H1 (cell line): Measurements from ENCODE around the gene GLI1. TPM values are rescaled to one million over a fixed set of nuclear protein-coding genes. Genes with fewer than 3 reads are reported as not detected.

Source experiments
- CTCF ChIA-PET: fragments of 300-600 bp; sonication (Branson Sonifier 250); formaldehyde crosslinking; loops from one replicate; lab custom pipeline; 2021; ENCODE audit not compliant: partially characterized antibody; lab: Charles Lee
- POLR2A ChIA-PET: fragments of 300-600 bp; sonication (Branson Sonifier 250); formaldehyde crosslinking; loops from one replicate; lab custom pipeline; 2021; ENCODE audit warnings: inconsistent platforms; ENCODE audit not compliant: partially characterized antibody; lab: Charles Lee
- DNase-seq, 2 experiments: peaks; one replicate each; pipeline versions ENCODE4 v3.0.0 to v3.0.0-alpha.2; 2010 to 2022; ENCODE audit warnings: low spot score in 2 of 2, low read depth in 1 of 2, mixed read lengths in 1 of 2
- FAIRE-seq: peaks from 2 replicates; lab custom pipeline; 2011; peaks lifted over from hg19 to GRCh38; lab: Jason Lieb, UNC
- H2AFZ ChIP-seq: 2 replicates; pipeline ENCODE4 v1.8.1; 2012; ENCODE audit warnings: low read length, inconsistent platforms
- H2AK5ac ChIP-seq: 2 replicates; pipeline ENCODE4 v1.6.1; 2013; ENCODE audit warnings: low read depth, low read length
- H2BK120ac ChIP-seq: replicated peaks from 2 replicates; pipeline ENCODE3; 2013; ENCODE audit warnings: low read depth, low read length, inconsistent platforms
- H2BK12ac ChIP-seq: 2 replicates; pipeline ENCODE4 v1.6.1; 2013; ENCODE audit warnings: low read depth, low read length
- H2BK15ac ChIP-seq: 2 replicates; pipeline ENCODE4 v1.6.1; 2013; ENCODE audit warnings: low read length
- H2BK20ac ChIP-seq: 2 replicates; pipeline ENCODE4 v1.6.1; 2013; ENCODE audit warnings: low read length
- H2BK5ac ChIP-seq: 2 replicates; pipeline ENCODE4 v1.6.1; 2013; ENCODE audit warnings: low read depth, low read length
- H3K14ac ChIP-seq: 2 replicates; pipeline ENCODE4 v1.6.1; 2013; ENCODE audit warnings: inconsistent platforms; ENCODE audit not compliant: insufficient read length
- H3K18ac ChIP-seq: 2 replicates; pipeline ENCODE4 v1.6.1; 2013; ENCODE audit warnings: low read length; ENCODE audit errors: extremely low read depth
- H3K23ac ChIP-seq: 2 replicates; pipeline ENCODE4 v1.6.1; 2013; ENCODE audit warnings: inconsistent platforms; ENCODE audit not compliant: insufficient read length
- H3K23me2 ChIP-seq: 2 replicates; pipeline ENCODE4 v1.6.1; 2013; ENCODE audit warnings: low read depth, low read length
- H3K27ac ChIP-seq: 2 replicates; pipeline ENCODE4 v1.6.1; 2011; ENCODE audit warnings: low read depth, low read length, inconsistent platforms
- H3K27me3 ChIP-seq, 4 experiments: replicated peaks in 1 of 4; 1 replicate in 1 of 4; 2 replicates in 3 of 4; pipeline versions ENCODE4 v1.6.1 to v1.8.1; 2011 to 2013; ENCODE audit warnings: low read length in 3 of 4, mild to moderate bottlenecking in 3 of 4, inconsistent platforms in 2 of 4, mixed read lengths in 2 of 4, moderate library complexity in 1 of 4; ENCODE audit not compliant: control insufficient read depth in 3 of 4, insufficient read depth in 3 of 4; ENCODE audit errors: extremely low read depth in 1 of 4
- H3K36me3 ChIP-seq, 4 experiments: 2 replicates each; pipeline versions ENCODE4 v1.6.1 to v1.8.1; 2011 to 2013; ENCODE audit warnings: mild to moderate bottlenecking in 4 of 4, low read length in 3 of 4, moderate library complexity in 2 of 4, control low read depth in 1 of 4, inconsistent platforms in 1 of 4; ENCODE audit not compliant: insufficient read depth in 4 of 4, control insufficient read depth in 2 of 4
- H3K4ac ChIP-seq: replicated peaks from 2 replicates; pipeline ENCODE3; 2013; ENCODE audit warnings: low read length, low read depth, mixed read lengths, inconsistent platforms; ENCODE audit not compliant: insufficient read length
- H3K4me1 ChIP-seq, 4 experiments: replicated peaks in 1 of 4; 1 replicate in 1 of 4; 2 replicates in 3 of 4; pipeline versions ENCODE4 v1.6.1 to v1.8.1; 2011 to 2013; ENCODE audit warnings: low read length in 3 of 4, inconsistent platforms in 2 of 4, mixed read lengths in 1 of 4; ENCODE audit not compliant: insufficient read depth in 4 of 4, control insufficient read depth in 3 of 4
- H3K4me2 ChIP-seq, 2 experiments: 2 replicates each; pipeline versions ENCODE4 v1.6.1 to v1.8.1; 2011 to 2013; ENCODE audit warnings: low read depth in 2 of 2, low read length in 2 of 2, control low read depth in 1 of 2, inconsistent platforms in 1 of 2, mild to moderate bottlenecking in 1 of 2; ENCODE audit not compliant: insufficient read depth in 1 of 2
- H3K4me3 ChIP-seq, 4 experiments: fragments of 200-600, 300-600 bp in 1 of 4; sonication (generic), shearing (Covaris generic), sonication (Bioruptor Twin) in 1 of 4; 2 replicates each; pipeline versions ENCODE4 v1.5.1 to v1.8.1; 2011 to 2016; ENCODE audit warnings: low read length in 4 of 4, low read depth in 3 of 4, control low read depth in 2 of 4, inconsistent platforms in 2 of 4, mild to moderate bottlenecking in 2 of 4, mixed read lengths in 1 of 4, moderate library complexity in 1 of 4; ENCODE audit not compliant: insufficient read depth in 2 of 4; ENCODE audit errors: extremely low read depth in 1 of 4
- H3K56ac ChIP-seq: replicated peaks from 2 replicates; pipeline ENCODE3; 2013; ENCODE audit warnings: low read depth, mild to moderate bottlenecking, mixed read lengths, low read length, inconsistent platforms; ENCODE audit not compliant: insufficient read length
- H3K79me1 ChIP-seq: 2 replicates; pipeline ENCODE4 v1.6.1; 2013; ENCODE audit warnings: low read depth, low read length, control low read depth
- H3K79me2 ChIP-seq, 2 experiments: 2 replicates each; pipeline versions ENCODE4 v1.6.1 to v1.8.1; 2012 to 2013; ENCODE audit warnings: low read length in 2 of 2, mild to moderate bottlenecking in 2 of 2, inconsistent platforms in 1 of 2; ENCODE audit not compliant: insufficient read depth in 2 of 2, control insufficient read depth in 1 of 2
- H3K9ac ChIP-seq, 4 experiments: replicated peaks in 1 of 4; 1 replicate in 1 of 4; 2 replicates in 3 of 4; pipeline versions ENCODE4 v1.6.1 to v1.8.1; 2011 to 2013; ENCODE audit warnings: low read depth in 3 of 4, low read length in 3 of 4, control low read depth in 2 of 4, mild to moderate bottlenecking in 2 of 4, moderate library complexity in 2 of 4, inconsistent platforms in 1 of 4; ENCODE audit errors: extremely low read depth in 1 of 4
- H3K9me3 ChIP-seq, 2 experiments: 2 replicates each; pipeline versions ENCODE4 v1.6.1 to v1.8.1; 2012 to 2013; ENCODE audit warnings: mild to moderate bottlenecking in 2 of 2, moderate library complexity in 2 of 2, control low read depth in 1 of 2, inconsistent platforms in 1 of 2, low read depth in 1 of 2, low read length in 1 of 2, mixed read lengths in 1 of 2; ENCODE audit not compliant: insufficient read depth in 2 of 2
- H4K20me1 ChIP-seq, 2 experiments: replicated peaks in 1 of 2; 2 replicates each; pipeline versions ENCODE3 to v1.8.1; 2011 to 2013; ENCODE audit warnings: inconsistent platforms in 2 of 2, low read length in 2 of 2, mild to moderate bottlenecking in 1 of 2; ENCODE audit not compliant: insufficient read depth in 2 of 2, control insufficient read depth in 1 of 2
- H4K5ac ChIP-seq: 2 replicates; pipeline ENCODE4 v1.6.1; 2013; ENCODE audit warnings: low read length, low read depth, mixed read lengths, inconsistent platforms; ENCODE audit not compliant: insufficient read length
- H4K8ac ChIP-seq: 2 replicates; pipeline ENCODE4 v1.8.0; 2013; ENCODE audit warnings: mild to moderate bottlenecking, moderate library complexity, low read length, inconsistent platforms; ENCODE audit not compliant: insufficient read depth; ENCODE audit errors: extremely low read depth
- H4K91ac ChIP-seq: replicated peaks from 2 replicates; pipeline ENCODE3; 2013; ENCODE audit warnings: low read length, mixed read lengths, inconsistent platforms; ENCODE audit not compliant: insufficient read length
- WGBS, 2 experiments: shearing (Covaris generic) in 1 of 2; methylation state at CpG; one replicate each; pipeline versions ENCODE4 v1.1.6 to v1.1.7; 2013 to 2015; ENCODE audit warnings: low lambda C conversion rate in 2 of 2, mixed read lengths in 2 of 2, inconsistent platforms in 1 of 2, low coverage in 1 of 2, missing lambda C conversion rate in 1 of 2; ENCODE audit not compliant: insufficient replicate concordance in 2 of 2, insufficient coverage in 1 of 2, insufficient read length in 1 of 2; ENCODE audit errors: extremely low coverage in 1 of 2, missing lambda C conversion rate in 1 of 2; 5-methylcytosine and 5-hydroxymethylcytosine counted together
- polyA plus RNA-seq, 7 experiments: library from polyadenylated mRNA; depleted of rRNA in 3 of 7; stranded (reverse) in 5 of 7; unstranded in 2 of 7; fragments of >200 nt in 5 of 7; fragments of 200-250 nt in 2 of 7; gene quantifications; 1 replicate in 5 of 7; 2 replicates in 1 of 7; 4 replicates in 1 of 7; pipeline versions ENCODE4 v1.2.1 to v1.2.3, GENCODE V29; 2011 to 2013; ENCODE audit warnings: missing spikeins in 2 of 7, mixed read lengths in 2 of 7
- total RNA-seq: library from RNA; stranded (reverse); fragmentation: NEBNext Ultra II Directional; extraction: Animal tissue kit (Norgen Biotek cat#: 25700); gene quantifications from 2 replicates; pipeline ENCODE4 v1.2.1, GENCODE V29; 2021
- TF ChIP-seq, protein P1 (sequence below): IDR thresholded peaks from 2 replicates; pipeline ENCODE4 v1.6.1; 2011; ENCODE audit warnings: low read depth, mild to moderate bottlenecking, low read length; ENCODE audit not compliant: insufficient read depth

Gene GLI1
- total and polyA plus RNA-seq, 2 of the 8 experiments (the other 6 are each of a cell fraction or from before 2014, with no cell fraction given), result 23.5 to 25.3 TPM

GRCh38 chr12:57419495-57419894 is 40.1 kb upstream of the GLI1 start:
- POLR2A ChIA-PET, result interaction anchor here (0.7 to 2.2 kb wide), 4 partner anchors 11 to 51 kb away, joined by 3 to 8 read pairs (median 3); no protein-coding TSS in a partner anchor
- no peak overlapping the region for H3K4ac ChIP-seq

More at GRCh38 chr12:57419495-57419894, 40.1 kb upstream of the GLI1 start:
- Histone ChIP-seq H2BK12ac (no peak overlapping the region), H3K56ac (no peak overlapping the region), H3K14ac (no peak overlapping the region), H3K27me3 (no peaks in the 10 kb centered on the region), H3K27ac (no peak overlapping the region), H2AFZ (no peak overlapping the region), H4K8ac (no peak overlapping the region), H3K4me2 (no peak overlapping the region), H3K23me2 (no peaks in the 10 kb centered on the region), H2AK5ac (no peak overlapping the region), H3K36me3 (no peaks in the 10 kb centered on the region), H3K18ac (no peak overlapping the region), H2BK15ac (no peak overlapping the region), H3K23ac (no peak overlapping the region), H4K5ac (no peak overlapping the region), H3K9ac (no peak overlapping the region), H2BK5ac (no peak overlapping the region), H3K9me3 (no peaks in the 10 kb centered on the region), H3K79me1 (peaks cover 2% of the 10 kb centered on the region; the same call in 1 of the 2 replicates), H3K4me3 (no peak overlapping the region), H3K4me1 (no peaks in the 10 kb centered on the region; a peak in 1 of 7 replicates), H2BK20ac (no peak overlapping the region), H2BK120ac (no peak overlapping the region), H4K20me1 (peaks cover 0 to 6% of the 10 kb centered on the region in 2 experiments), H3K79me2 (0 out of 4 replicates have a peak, but pooled peaks cover 0 to 4% of the 10 kb centered on the region in 2 experiments), H4K91ac (no peak overlapping the region)
- 100% methylated on average over 2 of the region's 2 CpGs; no CpG with 5 or more reads in 1 of the 2 experiments for WGBS, 2 experiments
- CTCF ChIA-PET, result interaction anchor here (0.8 kb wide), 1 partner anchor 9 kb away, joined by 3 read pairs; no protein-coding TSS in a partner anchor
- DNase-seq (no peak), FAIRE-seq (no peak)
- TF ChIP-seq, protein P1, sequence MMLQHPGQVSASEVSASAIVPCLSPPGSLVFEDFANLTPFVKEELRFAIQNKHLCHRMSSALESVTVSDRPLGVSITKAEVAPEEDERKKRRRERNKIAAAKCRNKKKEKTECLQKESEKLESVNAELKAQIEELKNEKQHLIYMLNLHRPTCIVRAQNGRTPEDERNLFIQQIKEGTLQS, result no peak
